ENCODE data around the gene NUDT11.
"Not testable (repeated sequence)": the region's sequence is repeated elsewhere in the genome, so short reads cannot be mapped to it uniquely, and the experiment has no call there.

Gene NUDT11

DNA sequence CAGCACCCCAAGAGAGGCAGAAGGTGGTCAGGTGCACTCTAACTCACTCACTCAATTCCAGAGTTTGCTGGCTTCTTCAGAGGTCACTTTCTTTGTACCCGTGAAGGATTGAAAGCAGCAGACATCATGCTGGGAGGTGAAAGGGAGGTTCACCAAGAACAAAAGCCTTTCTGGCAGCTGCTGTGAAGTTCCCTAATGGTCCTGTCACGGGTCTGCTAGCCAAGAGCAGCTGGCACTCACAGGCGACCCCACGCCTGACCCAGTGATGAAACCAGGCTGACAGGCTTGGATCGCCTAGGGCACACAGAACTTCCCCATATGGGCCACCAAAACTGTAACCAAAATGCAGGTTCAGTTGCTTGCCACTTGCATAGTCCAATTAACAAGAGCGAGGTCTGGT is 11.8 kb downstream of the NUDT11 start:
- no peak overlapping the region for H3K4me3 ChIP-seq (replicated peaks; ENCODE audit: low read depth, low read length)
- DNase-seq (ENCODE audit: extremely low read depth, low read depth) = no peak
- TF ChIP-seq, protein P1, sequence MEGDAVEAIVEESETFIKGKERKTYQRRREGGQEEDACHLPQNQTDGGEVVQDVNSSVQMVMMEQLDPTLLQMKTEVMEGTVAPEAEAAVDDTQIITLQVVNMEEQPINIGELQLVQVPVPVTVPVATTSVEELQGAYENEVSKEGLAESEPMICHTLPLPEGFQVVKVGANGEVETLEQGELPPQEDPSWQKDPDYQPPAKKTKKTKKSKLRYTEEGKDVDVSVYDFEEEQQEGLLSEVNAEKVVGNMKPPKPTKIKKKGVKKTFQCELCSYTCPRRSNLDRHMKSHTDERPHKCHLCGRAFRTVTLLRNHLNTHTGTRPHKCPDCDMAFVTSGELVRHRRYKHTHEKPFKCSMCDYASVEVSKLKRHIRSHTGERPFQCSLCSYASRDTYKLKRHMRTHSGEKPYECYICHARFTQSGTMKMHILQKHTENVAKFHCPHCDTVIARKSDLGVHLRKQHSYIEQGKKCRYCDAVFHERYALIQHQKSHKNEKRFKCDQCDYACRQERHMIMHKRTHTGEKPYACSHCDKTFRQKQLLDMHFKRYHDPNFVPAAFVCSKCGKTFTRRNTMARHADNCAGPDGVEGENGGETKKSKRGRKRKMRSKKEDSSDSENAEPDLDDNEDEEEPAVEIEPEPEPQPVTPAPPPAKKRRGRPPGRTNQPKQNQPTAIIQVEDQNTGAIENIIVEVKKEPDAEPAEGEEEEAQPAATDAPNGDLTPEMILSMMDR (IDR thresholded peaks at IDR 0.05; ENCODE audit: low read depth, low read length, missing control alignments) = no peak

DNA sequence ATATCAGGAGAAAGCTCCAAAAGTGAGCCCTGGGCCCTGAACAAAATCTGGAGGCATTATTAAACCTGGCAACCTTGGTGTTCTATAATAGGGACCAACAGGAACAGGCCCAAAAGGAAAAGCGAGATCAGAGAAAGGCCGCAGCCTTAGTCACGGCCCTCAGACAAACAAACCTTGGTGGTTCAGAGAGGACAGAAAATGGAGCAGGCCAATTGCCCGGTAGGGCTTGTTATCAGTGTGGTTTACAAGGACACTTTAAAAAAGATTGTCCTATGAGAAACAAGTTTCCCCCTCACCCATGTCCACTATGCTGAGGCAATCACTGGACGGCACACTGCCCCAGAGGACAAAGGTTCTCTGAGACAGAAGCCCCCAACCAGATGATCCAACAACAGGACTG is 14.0 kb downstream of the NUDT11 start:
- DNase-seq (ENCODE audit: extremely low read depth, low read depth) = not testable (repeated sequence)

DNA sequence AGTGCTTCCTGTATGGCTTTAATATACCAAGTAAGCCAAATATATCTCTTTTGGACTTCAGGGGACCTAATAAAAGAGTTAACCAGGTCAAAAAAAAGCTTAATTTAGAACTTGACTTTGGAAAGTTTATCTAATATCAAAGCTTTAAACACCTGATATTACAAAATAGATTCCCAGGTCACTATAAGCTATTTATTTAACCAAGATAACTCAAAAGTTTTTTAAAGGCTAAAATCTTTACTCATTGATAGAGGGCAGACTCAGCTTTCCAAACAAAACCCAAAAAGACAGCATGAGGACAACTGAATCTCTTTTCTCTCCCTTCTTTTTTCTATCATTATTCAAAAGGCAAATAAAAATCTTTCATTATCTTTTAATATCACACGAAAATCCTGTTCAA is 19.5 kb downstream of the NUDT11 start:
- DNase-seq (ENCODE audit: extremely low read depth, low read depth) = no peak
- H3K4me3 ChIP-seq (replicated peaks; ENCODE audit: low read depth, low read length) = no peak overlapping the region

More for the DNA sequence above, 14.0 kb downstream of the NUDT11 start:
- H3K4me3 ChIP-seq (replicated peaks; ENCODE audit: low read depth, low read length) = not testable (repeated sequence)

DNA sequence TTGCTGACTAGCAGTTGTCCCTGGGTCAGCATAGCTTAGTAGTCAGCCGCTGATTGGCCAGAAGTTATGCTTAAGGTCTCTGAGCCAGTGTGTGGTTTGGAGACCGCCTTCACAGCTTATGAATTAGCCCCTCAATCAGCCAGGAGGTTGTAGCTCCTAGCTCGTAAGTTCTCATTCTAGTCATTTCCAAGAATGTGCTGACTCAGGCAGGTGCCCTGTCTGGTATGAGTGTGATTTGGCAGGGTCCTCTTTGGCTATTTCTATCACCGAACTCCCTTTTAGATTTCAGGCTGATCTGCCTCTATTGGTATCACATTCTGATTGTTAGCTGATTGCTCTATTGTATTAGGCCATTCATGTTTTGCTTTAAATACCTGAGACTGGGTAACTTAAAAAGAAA is 33.1 kb downstream of the NUDT11 start:
- TF ChIP-seq, protein P1 (IDR thresholded peaks at IDR 0.05; ENCODE audit: low read depth, low read length, missing control alignments) = no peak

More for the DNA sequence above, 19.5 kb downstream of the NUDT11 start:
- TF ChIP-seq, protein P1 (IDR thresholded peaks at IDR 0.05; ENCODE audit: low read depth, low read length, missing control alignments) = no peak

DNA sequence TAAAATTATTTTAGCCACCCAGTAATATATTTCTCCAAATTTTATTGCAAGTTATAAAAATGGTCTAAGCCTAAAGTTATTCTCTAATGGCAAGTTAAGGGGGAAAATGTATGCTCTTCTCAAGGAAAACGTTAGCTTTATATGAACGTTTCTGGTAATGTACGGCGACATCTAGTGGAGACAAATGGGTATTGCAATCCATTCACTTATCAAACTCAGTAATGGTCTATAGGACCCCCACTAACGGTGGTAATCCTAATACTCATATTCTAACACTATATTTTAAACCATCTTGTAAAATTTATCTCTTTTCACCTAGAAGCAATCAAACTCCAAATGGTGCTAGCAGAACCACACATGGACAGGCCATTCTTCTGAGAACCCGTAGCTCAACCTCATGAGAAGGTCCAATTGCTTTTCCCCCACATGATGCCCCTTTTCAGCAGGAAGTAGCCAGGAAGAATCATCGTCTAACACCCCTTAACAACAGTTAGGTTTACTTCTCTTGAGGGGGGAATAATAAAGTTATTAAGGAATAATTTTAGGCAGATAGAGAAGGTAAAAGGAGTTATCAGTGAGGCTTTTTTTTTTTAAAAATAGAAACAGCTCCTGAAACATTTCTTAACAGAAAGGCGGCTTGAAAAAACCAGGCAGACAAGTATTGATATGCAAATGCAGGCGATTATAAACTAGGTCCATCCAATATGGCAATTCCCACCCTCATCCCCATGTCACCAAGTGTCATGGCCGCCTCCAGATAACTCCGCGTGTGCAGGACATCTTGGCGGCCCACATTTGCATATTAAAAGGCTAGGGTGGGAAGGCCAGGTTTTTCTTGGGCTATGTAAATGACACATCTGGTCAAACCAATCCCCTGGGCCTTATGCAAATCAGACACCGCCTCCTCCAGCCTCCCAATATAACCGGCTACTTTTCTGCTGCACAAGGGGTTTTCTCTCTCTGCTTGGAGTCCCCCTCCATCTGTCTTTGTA is 35.0 kb downstream of the NUDT11 start:
- DNase-seq (ENCODE audit: extremely low read depth, low read depth) = no peak
- TF ChIP-seq, protein P1 (IDR thresholded peaks at IDR 0.05; ENCODE audit: low read depth, low read length, missing control alignments) = peak; percentile 55
- no peak overlapping the region for H3K4me3 ChIP-seq (replicated peaks; ENCODE audit: low read depth, low read length)

More for the DNA sequence above, 33.1 kb downstream of the NUDT11 start:
- no peak overlapping the region for H3K4me3 ChIP-seq (replicated peaks; ENCODE audit: low read depth, low read length)
- DNase-seq (ENCODE audit: extremely low read depth, low read depth) = no peak

DNA sequence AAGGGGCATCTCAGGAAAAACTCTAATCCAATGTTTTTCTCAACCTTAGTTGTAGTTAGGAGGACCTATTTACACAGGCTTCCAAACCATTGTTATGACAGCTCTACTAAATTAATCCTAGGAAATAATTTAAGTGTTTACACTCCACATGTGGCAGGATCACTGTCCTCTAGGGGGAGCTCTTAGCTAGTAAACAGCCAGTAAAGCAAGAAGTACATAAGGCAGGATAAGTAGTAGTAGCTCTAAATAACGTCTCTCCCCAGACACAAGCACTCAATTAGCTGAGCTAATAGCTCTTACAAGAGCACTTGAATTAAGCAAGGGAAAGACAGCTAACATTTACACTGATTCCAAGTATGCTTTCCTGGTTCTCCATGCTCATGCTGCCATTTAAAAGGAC is 37.3 kb downstream of the NUDT11 start:
- TF ChIP-seq, protein P1 (IDR thresholded peaks at IDR 0.05; ENCODE audit: low read depth, low read length, missing control alignments) = peak; percentile 38
- H3K4me3 ChIP-seq (replicated peaks; ENCODE audit: low read depth, low read length) = no peak overlapping the region
- no peak for DNase-seq (ENCODE audit: extremely low read depth, low read depth)

DNA sequence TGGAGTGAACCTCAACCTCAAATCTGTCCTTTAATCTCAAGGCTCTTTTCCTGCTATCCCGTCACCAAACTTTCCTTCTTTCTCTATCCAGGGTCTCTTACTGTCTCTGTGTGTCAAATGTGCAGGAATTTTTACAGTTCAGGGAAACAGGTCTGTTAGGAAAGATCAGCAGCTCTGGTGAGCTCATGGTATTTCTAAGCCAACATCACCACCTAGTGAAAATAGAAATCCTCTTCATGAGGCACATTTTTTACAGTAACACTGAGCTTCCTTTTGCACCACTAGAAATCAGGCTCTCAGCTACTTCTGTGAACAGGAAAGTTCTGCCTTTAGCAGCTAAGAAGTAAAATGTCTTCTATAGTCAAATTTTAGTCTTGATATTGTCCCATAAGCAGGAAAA is 39.6 kb downstream of the NUDT11 start:
- TF ChIP-seq, protein P1 (IDR thresholded peaks at IDR 0.05; ENCODE audit: low read depth, low read length, missing control alignments) = no peak
- no peak for DNase-seq (ENCODE audit: extremely low read depth, low read depth)
- H3K4me3 ChIP-seq (replicated peaks; ENCODE audit: low read depth, low read length) = no peak overlapping the region

Data from HFF-Myc (cell line).